Left ventricle myocardium superior (tissue), 1 donor: ENCODE data around the gene CRACDL. TPM values are rescaled to one million over a fixed set of nuclear protein-coding genes. Genes with fewer than 3 reads are reported as not detected.

Source experiments
- ATAC-seq: fragments of 200-7000 bp; cut with Tn5 transposase; one replicate; pipeline ENCODE4 v1.9.1; 2020; ENCODE audit warnings: mild to moderate bottlenecking, moderate library complexity
- DNase-seq: peaks from one replicate; pipeline ENCODE4 v3.0.0-alpha.2; 2020
- intact Hi-C: fragments of 100-400 bp; cut with micrococcal nuclease; formaldehyde crosslinking; loops from one replicate; pipeline ENCODE4 v1.11.0; 2022
- total RNA-seq: library from RNA; stranded (reverse); fragmentation: NEBNext Ultra II Directional; extraction: Animal tissue kit (Norgen Biotek cat#: 25700); gene quantifications from one replicate; pipeline ENCODE4 v1.2.1, GENCODE V29; 2021
- donor health status: DM: no; HTN: yes; CAD: no; lungs with severe emphysema.

Gene CRACDL
- total RNA-seq, 1 donor from 2014 or later = 4.0 TPM

DNA sequence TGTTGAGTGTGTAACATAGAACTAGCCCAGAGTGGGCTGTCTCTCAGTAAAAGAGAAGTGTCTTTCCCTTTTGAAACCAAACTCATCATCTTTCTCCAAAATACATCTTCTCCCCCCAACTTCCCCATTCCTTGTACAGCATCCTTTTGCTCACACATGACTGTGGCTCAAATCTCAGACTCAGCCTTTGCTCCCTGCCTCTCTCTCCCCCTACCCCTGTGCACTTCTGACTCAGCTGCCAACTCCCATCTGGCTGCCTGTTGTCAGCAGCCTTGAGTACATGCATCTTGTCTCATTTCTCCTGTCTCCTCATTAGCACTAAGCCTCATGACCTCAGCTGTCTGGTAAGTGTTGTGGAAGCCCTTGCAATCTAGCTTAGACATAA is 187.0 kb downstream of the CRACDL start:
- ATAC-seq = peak; percentile 87
- intact Hi-C loops = no loop called here
- DNase-seq = no peak

DNA sequence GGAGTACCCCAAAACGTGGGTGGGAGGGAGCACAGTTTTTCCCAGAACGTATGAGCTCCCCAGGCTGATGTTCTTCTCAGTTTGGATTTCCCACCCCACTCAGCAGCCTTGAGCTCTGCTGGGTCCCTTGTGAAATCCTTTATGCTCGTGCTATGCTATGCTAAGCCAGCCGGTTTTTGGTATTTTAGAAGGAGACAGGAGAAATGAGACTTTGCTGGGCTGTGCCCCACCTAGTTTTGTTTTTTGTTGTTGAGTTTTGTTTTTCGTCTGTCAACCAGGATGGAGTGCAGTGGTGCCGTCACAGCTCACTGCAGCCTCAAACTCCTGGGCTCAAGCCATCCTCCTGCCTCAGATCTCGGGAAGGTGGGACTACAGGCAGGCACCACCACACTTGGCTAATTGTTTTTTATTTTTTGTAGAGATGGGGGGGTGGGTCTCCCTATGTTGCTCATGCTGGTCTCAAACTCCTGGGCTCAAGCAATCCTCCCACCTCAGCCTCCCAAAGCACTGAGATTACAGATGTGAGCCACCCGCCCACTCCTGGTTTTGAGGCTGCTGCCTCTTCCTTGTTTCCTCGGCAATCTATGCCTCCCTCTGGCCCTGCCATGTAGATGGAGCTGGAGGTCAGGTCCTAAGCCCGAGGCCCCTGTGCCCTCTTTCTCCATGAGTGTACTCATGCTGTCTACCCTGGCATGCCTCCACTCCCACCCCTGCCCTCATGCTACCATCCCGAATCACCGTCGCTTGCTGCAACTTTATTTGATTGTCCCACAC is 187.5 kb downstream of the CRACDL start:
- DNase-seq (no peak), ATAC-seq (peak; percentile 15)
- intact Hi-C loops = no loop called here

DNA sequence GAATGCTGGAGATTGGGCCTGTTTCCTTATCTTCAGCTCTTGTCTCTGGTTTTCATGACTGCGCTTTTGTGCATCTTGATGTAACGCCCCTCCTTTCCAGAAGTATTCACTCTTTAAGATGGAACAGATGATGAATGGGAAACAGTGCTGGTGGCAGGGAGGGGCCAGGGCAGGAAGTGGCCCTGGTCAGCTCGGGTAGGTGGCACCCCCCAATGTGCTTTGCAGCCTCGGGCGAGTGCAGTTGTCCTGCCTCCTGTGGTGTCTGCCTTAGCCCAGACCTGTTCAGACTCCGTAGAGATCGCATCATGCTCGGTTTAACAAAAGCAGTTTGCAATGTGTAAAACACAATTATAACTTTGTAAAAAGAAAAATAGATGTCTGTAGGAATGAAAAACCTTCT is 188.1 kb downstream of the CRACDL start:
- no peak for ATAC-seq
- DNase-seq = no peak

DNA sequence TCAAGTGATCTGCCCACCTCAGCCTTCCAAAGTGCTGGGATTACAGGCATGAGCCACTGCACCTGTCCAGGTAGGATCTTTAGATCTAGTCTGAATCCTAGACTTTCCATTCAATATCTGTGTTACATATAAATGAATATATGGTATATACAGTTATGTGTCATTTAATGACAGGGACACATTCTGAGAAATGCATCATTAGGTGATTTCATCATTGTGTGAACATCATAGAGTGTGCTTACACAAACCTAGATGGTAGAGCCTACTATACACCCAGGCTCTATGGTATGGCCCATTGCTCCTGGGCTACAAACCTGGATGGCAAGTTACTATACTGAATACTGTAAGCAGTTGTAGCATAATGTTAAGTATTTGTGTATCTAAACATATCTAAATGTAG is 189.6 kb downstream of the CRACDL start:
- ATAC-seq = no peak
- intact Hi-C loops = no loop called here
- DNase-seq = no peak

More for the DNA sequence above, 188.1 kb downstream of the CRACDL start:
- intact Hi-C loops = no loop called here

DNA sequence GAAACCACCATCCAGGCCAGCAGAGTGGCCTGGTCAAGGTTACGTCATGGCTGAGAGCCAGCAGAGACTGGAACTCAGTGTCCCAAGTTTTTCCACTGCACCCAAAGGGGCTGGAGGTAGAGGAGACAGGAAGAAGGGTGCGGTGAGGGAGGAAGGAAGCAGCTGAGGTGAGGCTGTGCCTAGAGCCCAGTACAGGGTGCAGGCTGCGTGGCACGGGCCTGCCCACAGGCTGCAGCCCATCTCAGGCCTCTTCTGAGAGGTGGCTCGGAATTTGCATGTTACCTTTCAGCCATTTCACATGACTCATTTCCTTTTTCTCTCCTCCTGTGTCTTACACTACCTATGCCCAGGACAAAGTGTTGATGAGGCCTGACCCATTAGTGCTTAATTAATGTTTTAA is 191.4 kb downstream of the CRACDL start:
- intact Hi-C loops = no loop called here
- DNase-seq = no peak
- ATAC-seq = peak; percentile 14

Other genes starting within 250 kb of the CRACDL start
- 18.8 TPM for gene MGAT4A, start 205.1 kb downstream of the CRACDL start, total RNA-seq
- 0.30 TPM for gene C2orf15, start 205.5 kb upstream of the CRACDL start, total RNA-seq
- 4.7 TPM for gene TSGA10, start 218.7 kb upstream of the CRACDL start, total RNA-seq
- 7.1 TPM for gene LIPT1, start 218.7 kb upstream of the CRACDL start, total RNA-seq
- 13.8 TPM for gene MITD1, start 244.8 kb upstream of the CRACDL start, total RNA-seq
- 38.0 TPM for gene MRPL30, start 245.0 kb upstream of the CRACDL start, total RNA-seq